Transverse colon (tissue), 1 donor: ENCODE data around the gene CERT1.

Experiments
- EP300 ChIP-seq: sonication (generic); formaldehyde crosslinking; IDR thresholded peaks from one replicate; pipeline ENCODE4 v1.6.1; 2017; ENCODE audit warnings: antibody characterized with exemption, low read depth
- POLR2A ChIP-seq: fragments of 450-650 bp; IDR thresholded peaks from one replicate; pipeline ENCODE4 v1.6.1; 2016; ENCODE audit warnings: antibody characterized with exemption, mild to moderate bottlenecking, moderate library complexity

GRCh38 chr5:75473463-75473862 is 38.0 kb downstream of the CERT1 start:
- TF ChIP-seq EP300 (no peak), POLR2A (no peak)
